Mucosa of rectum (tissue), 2 donors: ENCODE measurements around the gene SPATA6L.
A peak's percentile ranks its signal among the peaks of the same experiment; 100 is the strongest.

ENCODE experiments used
- H3K27ac ChIP-seq, 2 donors: one replicate each; pipeline ENCODE4 v1.7.0; 2013; ENCODE audit warnings: inconsistent platforms in 2 of 2, low read depth in 2 of 2, low read length in 2 of 2
- H3K27me3 ChIP-seq, 2 donors: one replicate each; pipeline ENCODE4 v1.7.0; 2013; ENCODE audit warnings: low read length in 2 of 2; ENCODE audit not compliant: control insufficient read depth in 2 of 2, insufficient read depth in 2 of 2
- H3K36me3 ChIP-seq, 2 donors: one replicate each; pipeline ENCODE4 v1.7.0; 2013; ENCODE audit warnings: low read length in 2 of 2; ENCODE audit not compliant: control insufficient read depth in 2 of 2, insufficient read depth in 2 of 2
- H3K4me1 ChIP-seq, 2 donors: one replicate each; pipeline ENCODE4 v1.7.0; 2013; ENCODE audit warnings: low read length in 2 of 2, mild to moderate bottlenecking in 1 of 2; ENCODE audit not compliant: control insufficient read depth in 2 of 2, insufficient read depth in 2 of 2
- H3K4me3 ChIP-seq, 2 donors: one replicate each; pipeline ENCODE4 v1.7.0; 2013; ENCODE audit warnings: low read length in 2 of 2
- H3K9ac ChIP-seq, 2 donors: one replicate each; pipeline ENCODE4 v1.7.0; 2013; ENCODE audit warnings: low read length in 2 of 2, low read depth in 1 of 2, mild to moderate bottlenecking in 1 of 2
- H3K9me3 ChIP-seq, 2 donors: one replicate each; pipeline ENCODE4 v1.7.0; 2013; ENCODE audit warnings: low read length in 2 of 2; ENCODE audit not compliant: control insufficient read depth in 2 of 2
- donor health status: healthy.
- donor health status: Normal muscosa, but diverticular disease.

The SPATA6L gene

DNA sequence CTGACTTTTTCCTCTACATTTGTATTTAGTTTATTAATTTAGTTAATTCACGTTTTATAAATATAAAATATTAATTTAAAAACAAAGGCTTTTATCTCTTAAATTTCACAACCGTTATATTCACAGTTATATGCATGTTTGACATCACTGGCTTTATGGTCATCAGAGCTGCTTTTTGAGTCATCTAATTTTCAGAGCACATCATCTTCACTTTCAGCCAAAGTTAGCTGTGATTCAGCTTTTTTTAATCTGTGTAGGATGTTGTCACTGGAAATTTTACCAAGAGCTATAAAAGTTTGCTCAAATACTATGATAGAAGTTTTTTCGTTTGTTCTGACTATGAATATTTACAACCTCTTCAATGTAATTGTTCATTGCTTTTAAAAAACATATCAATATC, 25.5 kb upstream of the SPATA6L start:
- Histone ChIP-seq H3K4me3 (no peak overlapping the region), H3K27me3 (no peaks in the 10 kb centered on the region), H3K4me1 (no peaks in the 10 kb centered on the region), H3K9ac (no peak overlapping the region), H3K36me3 (peaks cover 20 to 26% of the 10 kb centered on the region in 2 donors), H3K9me3 (no peaks in the 10 kb centered on the region), H3K27ac (no peak overlapping the region)

DNA sequence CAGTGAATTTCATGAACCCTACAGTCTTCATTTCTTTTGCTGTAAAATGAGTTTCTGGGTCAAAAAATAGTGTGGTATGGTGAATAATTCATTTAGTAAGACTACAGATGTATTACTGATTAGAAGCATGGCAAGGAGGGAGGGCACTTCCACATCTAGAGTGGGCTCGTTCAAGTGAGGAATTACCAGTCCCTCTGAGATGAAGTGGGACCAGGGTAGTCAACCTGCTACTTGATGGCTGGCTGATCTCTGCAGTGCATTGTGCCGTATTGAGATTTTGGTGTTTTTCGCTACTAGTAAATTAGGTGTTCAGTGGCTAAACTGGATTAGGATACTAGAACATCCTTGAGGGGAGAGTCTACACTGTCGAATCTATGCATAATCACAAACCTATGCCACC, 23.9 kb upstream of the SPATA6L start:
- Histone ChIP-seq H3K36me3 (peaks cover 24 to 32% of the 10 kb centered on the region in 2 donors), H3K9ac (no peak overlapping the region), H3K27me3 (no peaks in the 10 kb centered on the region), H3K4me1 (no peaks in the 10 kb centered on the region), H3K9me3 (no peaks in the 10 kb centered on the region), H3K4me3 (no peak overlapping the region), H3K27ac (no peak overlapping the region)

DNA sequence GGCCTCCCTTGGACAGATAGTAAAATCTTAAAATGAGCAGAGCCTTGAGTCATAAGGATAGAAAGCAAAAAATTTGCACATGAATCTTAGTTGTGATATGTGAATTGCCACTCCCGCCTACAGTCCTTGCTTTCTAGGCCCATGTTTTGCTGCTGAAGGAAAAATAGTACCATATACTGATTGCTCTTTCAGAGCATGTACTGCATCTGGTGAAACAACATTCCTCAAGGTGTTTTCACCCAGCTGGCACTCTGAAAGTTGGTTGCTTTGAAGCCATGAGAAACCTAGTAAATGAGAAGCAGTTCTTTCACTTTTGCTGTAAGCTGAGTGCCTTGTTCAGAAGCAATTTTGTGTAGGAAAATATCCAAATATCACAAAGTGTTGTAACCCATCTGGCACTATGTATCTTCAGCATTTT, 23.4 kb upstream of the SPATA6L start:
- Histone ChIP-seq H3K9me3 (no peaks in the 10 kb centered on the region), H3K27me3 (no peaks in the 10 kb centered on the region), H3K4me1 (no peaks in the 10 kb centered on the region), H3K36me3 (peaks cover 28 to 32% of the 10 kb centered on the region in 2 donors), H3K9ac (no peak overlapping the region), H3K4me3 (no peak overlapping the region), H3K27ac (no peak overlapping the region)

DNA sequence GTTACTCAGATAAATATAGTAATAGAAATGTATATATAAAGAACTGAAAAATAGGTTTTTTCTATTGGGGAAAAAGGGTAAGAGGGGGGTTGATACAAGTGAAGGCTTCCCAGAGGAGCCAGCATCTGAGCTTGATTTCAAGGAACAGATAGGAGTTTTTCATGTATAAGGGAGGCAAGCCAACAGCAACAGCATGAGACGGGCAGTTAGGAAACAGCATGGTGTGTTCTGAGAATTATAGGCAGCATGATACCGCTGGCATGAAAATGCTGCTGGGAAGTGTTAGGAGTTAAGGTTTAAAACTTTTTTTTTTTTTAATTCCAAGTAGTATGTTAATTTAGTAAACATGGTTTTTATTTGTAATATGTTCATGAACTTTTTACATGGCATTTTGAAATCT, 22.7 kb upstream of the SPATA6L start:
- Histone ChIP-seq H3K27me3 (no peaks in the 10 kb centered on the region), H3K4me1 (no peaks in the 10 kb centered on the region), H3K9me3 (no peaks in the 10 kb centered on the region), H3K36me3 (peaks cover 26 to 33% of the 10 kb centered on the region in 2 donors), H3K9ac (no peak overlapping the region), H3K4me3 (no peak overlapping the region), H3K27ac (no peak overlapping the region)

DNA sequence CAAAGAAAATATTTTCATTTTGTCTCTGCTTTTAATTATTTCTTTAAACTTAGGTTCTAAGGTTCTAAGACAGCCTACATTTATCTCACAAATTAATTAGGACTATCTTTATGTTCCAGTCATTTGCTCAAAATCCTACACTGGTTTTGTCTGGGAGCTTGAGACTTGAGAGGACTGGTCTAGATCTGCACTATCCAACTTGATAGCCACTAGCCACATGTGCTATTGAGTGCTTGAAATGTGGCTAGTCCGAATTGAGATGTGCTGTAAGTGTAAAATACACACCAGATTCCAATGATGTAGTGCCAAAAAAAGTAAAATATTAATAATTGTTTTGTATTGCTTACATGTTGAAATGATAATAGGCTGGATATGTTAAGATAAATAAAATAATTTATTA, 20.3 kb upstream of the SPATA6L start:
- H3K27ac ChIP-seq: no peak overlapping the region
- H3K9ac ChIP-seq: no peak overlapping the region
- H3K27me3 ChIP-seq: no peaks in the 10 kb centered on the region
- no peak overlapping the region for H3K4me3 ChIP-seq
- H3K36me3 ChIP-seq: peaks cover 25 to 30% of the 10 kb centered on the region in 2 donors
- H3K4me1 ChIP-seq: no peaks in the 10 kb centered on the region
- no peaks in the 10 kb centered on the region for H3K9me3 ChIP-seq

DNA sequence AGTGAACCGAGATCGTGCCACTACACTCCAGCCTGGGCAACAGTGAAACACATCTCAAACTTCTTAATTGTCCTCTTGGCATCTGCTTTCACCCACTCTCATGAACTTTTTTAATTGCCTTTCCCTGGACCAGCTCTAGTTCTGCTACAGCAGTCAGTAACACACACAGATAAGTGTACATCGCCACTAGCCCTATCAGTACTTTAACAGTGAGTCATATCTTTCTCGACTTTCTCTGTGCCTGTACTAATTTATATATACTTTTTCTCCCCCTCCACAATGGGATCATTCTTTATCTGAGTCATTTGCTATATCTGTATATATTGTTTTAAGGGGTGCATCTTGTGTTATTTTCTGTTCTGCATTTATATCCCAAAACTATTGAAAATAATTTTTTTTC, 19.8 kb upstream of the SPATA6L start:
- H3K9me3 ChIP-seq: no peaks in the 10 kb centered on the region
- peaks cover 2% of the 10 kb centered on the region in 2 donors for H3K4me1 ChIP-seq
- H3K36me3 ChIP-seq: peaks cover 22 to 26% of the 10 kb centered on the region in 2 donors
- H3K9ac ChIP-seq: no peak overlapping the region
- no peak overlapping the region for H3K27ac ChIP-seq
- H3K4me3 ChIP-seq: no peak overlapping the region
- no peaks in the 10 kb centered on the region for H3K27me3 ChIP-seq

DNA sequence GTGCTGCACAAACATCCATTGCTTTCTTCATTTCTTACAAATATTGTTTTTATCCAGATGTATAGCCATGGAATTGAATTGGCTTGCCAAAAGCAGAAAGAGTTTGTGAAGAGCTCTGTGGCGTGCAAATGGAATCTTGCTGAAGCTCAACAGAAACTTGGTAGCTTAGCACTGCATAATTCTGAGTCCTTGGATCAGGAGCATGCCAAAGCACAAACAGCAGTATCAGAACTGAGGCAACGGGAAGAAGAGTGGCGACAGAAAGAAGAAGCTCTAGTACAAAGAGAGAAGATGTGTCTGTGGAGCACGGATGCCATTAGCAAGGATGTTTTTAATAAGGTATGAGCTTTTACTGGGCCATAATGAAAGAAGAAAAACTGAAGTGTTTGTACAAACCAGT, 18.5 kb upstream of the SPATA6L start:
- peaks cover 8% of the 10 kb centered on the region in 2 donors for H3K4me1 ChIP-seq
- H3K4me3 ChIP-seq: no peak overlapping the region
- peaks cover 11 to 16% of the 10 kb centered on the region in 2 donors for H3K36me3 ChIP-seq
- no peaks in the 10 kb centered on the region for H3K9me3 ChIP-seq
- H3K27ac ChIP-seq: no peak overlapping the region
- H3K9ac ChIP-seq: no peak overlapping the region
- no peaks in the 10 kb centered on the region for H3K27me3 ChIP-seq

DNA sequence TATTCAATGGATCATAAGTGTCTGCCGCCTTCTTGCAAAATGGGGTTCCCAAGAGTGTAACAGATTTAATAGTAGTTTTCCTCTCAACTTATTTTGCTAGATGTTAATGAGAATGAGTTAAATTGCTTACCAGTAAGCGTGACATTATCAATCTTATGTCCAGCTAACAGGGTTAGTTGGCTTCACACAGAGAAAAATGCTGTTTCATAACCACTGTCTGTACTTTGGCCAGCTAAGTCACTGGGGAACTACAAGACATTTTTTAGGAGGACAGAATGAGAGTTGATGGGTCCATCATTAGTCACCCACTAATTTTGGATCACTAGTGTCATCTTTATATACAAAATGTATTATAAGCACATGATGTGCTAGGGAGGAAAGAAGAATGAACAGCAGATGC, 14.5 kb upstream of the SPATA6L start:
- Histone ChIP-seq H3K4me3 (peak overlapping the region; percentile 89 to 96), H3K9me3 (no peaks in the 10 kb centered on the region), H3K27ac (peak overlapping the region; percentile 97 to 99), H3K9ac (peak overlapping the region; percentile 95), H3K27me3 (no peaks in the 10 kb centered on the region), H3K36me3 (peaks cover 5 to 7% of the 10 kb centered on the region in 2 donors), H3K4me1 (peaks cover 12 to 21% of the 10 kb centered on the region in 2 donors)

DNA sequence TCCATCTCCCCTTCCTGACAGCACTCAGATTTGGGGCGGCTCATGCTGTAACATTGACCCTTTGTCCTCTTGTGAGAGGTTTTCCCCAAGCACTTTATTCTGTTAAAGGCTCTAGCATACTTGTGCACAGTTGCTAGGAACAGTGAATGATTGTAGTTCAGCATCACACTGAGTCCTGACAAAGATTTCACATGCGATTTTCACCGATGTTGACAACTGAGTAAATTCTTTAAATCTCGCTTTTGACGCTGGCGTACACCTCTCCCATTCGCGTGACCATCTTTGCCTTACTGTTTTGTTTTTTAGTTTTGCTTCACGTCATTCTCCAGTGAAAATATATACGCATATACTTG, 13.9 kb upstream of the SPATA6L start:
- H3K27me3 ChIP-seq: no peaks in the 10 kb centered on the region
- H3K4me1 ChIP-seq: peaks cover 12 to 21% of the 10 kb centered on the region in 2 donors
- H3K36me3 ChIP-seq: peaks cover 4% of the 10 kb centered on the region in 2 donors
- peak overlapping the region; percentile 95 for H3K9ac ChIP-seq
- H3K9me3 ChIP-seq: no peaks in the 10 kb centered on the region
- H3K27ac ChIP-seq: peak overlapping the region; percentile 97 to 99
- peak overlapping the region; percentile 89 to 96 for H3K4me3 ChIP-seq

DNA sequence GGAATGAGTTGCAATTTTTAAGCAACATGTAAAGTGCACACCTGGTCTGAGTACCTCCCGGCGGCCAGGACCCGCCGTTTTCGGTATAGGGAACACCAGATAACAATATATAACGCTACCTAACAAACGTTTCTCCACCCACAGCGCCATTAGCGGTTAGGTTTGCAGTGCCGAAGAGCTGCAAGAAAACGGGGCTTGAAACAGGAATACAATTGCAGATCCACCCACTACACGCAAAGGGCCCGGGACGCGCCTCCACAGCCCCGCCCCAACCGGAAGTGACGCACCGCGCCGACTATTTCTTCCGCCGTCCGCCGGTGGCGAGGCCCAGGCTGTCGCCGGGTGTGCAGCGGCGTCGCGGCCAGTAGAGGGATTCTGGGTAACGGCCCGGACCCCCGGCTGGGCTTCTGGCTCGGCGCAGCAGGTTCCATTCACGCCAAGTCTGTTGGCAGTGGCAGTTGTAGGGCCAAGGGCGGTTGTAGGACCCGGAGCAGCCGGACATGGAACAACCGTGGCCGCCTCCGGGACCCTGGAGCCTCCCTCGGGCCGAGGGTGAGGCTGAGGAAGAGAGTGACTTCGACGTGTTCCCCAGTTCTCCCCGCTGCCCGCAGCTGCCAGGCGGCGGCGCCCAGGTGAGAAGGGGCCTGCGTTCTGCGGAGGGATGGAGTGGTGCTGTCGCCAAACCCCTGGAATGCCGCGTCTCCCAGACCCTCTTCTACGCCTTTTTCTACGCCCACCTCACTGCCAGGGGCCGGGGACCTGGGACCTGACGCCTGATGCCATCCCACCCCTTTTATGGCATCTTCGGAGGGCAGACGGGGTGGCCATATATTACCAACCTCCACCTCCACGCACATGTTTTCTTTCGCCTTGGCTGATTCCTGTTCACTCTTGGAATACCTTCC, 13.2 kb upstream of the SPATA6L start, which contains the start of gene CDC37L1:
TSS of gene CDC37L1 (plus strand) at position 302 of the 905 bp plus-strand sequence. CDS start at position 501, 199 bp downstream.
- peaks cover 12 to 21% of the 10 kb centered on the region in 2 donors for H3K4me1 ChIP-seq
- H3K27ac ChIP-seq: peak within 1 kb of the TSS; percentile 97 to 99
- peak within 1 kb of the TSS; percentile 89 to 96 for H3K4me3 ChIP-seq
- H3K36me3 ChIP-seq: no peaks in the 10 kb centered on the region
- H3K9me3 ChIP-seq: no peaks in the 10 kb centered on the region
- H3K27me3 ChIP-seq: no peaks in the 10 kb centered on the region
- H3K9ac ChIP-seq: peak within 1 kb of the TSS; percentile 95 to 98
